SK-N-SH (cell line): ENCODE measurements around the gene AIFM3. TPM values are rescaled to one million over a fixed set of nuclear protein-coding genes. Genes with fewer than 3 reads are reported as not detected.

Source experiments
- CTCF ChIA-PET: fragments of 300-600, 350-600 bp; formaldehyde crosslinking; extraction: SDS; loops from one replicate; lab custom pipeline; 2021; lab: Yijun Ruan, JAX
- POLR2A ChIA-PET: fragments of 350-600 bp; sonication (Branson Sonifier 250); formaldehyde crosslinking; extraction: SDS; loops from one replicate; lab custom pipeline; 2020; ENCODE audit warnings: antibody characterized with exemption, inconsistent platforms; lab: Yijun Ruan, JAX
- DNase-seq: peaks from one replicate; pipeline ENCODE4 v3.0.0; 2012
- H2AFZ ChIP-seq: fragments of 200-600 bp; sonication (generic); 2 replicates; pipeline ENCODE4 v1.8.1; 2016; ENCODE audit warnings: antibody characterized with exemption, mild to moderate bottlenecking, low read depth
- H3F3A ChIP-seq: fragments of 200-600 bp; sonication (generic); replicated peaks from 2 replicates; pipeline ENCODE3; 2016; ENCODE audit warnings: antibody characterized with exemption, mild to moderate bottlenecking; ENCODE audit not compliant: insufficient read depth
- H3K27ac ChIP-seq, 2 experiments: fragments of 200-500 bp in 1 of 2; fragments of 200-600 bp in 1 of 2; sonication (Bioruptor generic) in 1 of 2; sonication (generic), shearing (Covaris generic) in 1 of 2; 2 replicates each; pipeline versions ENCODE4 v1.5.1 to v1.6.1; 2014 to 2016; ENCODE audit warnings: low read depth in 2 of 2, inconsistent platforms in 1 of 2, low read length in 1 of 2, mild to moderate bottlenecking in 1 of 2, mixed read lengths in 1 of 2
- H3K27me3 ChIP-seq: fragments of 200-600 bp; sonication (generic), shearing (Covaris generic); 2 replicates; pipeline ENCODE4 v1.6.1; 2016; ENCODE audit warnings: mixed run types; ENCODE audit not compliant: insufficient read depth
- H3K36me3 ChIP-seq, 2 experiments: fragments of 200-500 bp in 1 of 2; fragments of 200-600 bp in 1 of 2; sonication (Bioruptor generic) in 1 of 2; sonication (generic) in 1 of 2; replicated peaks in 1 of 2; 2 replicates each; pipeline versions ENCODE3 to v1.5.1; 2014 to 2016; ENCODE audit warnings: low read length in 1 of 2, mild to moderate bottlenecking in 1 of 2; ENCODE audit not compliant: insufficient read depth in 2 of 2, control insufficient read depth in 1 of 2
- H3K4me1 ChIP-seq, 2 experiments: fragments of 200-500 bp in 1 of 2; fragments of 200-600 bp in 1 of 2; sonication (Bioruptor generic) in 1 of 2; sonication (generic), shearing (Covaris generic) in 1 of 2; 2 replicates each; pipeline versions ENCODE4 v1.5.1 to v1.6.1; 2014 to 2016; ENCODE audit warnings: low read depth in 1 of 2, low read length in 1 of 2, mixed run types in 1 of 2; ENCODE audit not compliant: insufficient read depth in 2 of 2, control insufficient read depth in 1 of 2
- H3K4me2 ChIP-seq: fragments of 200-600 bp; sonication (generic), shearing (Covaris generic); 2 replicates; pipeline ENCODE4 v1.6.1; 2017; ENCODE audit warnings: mixed run types
- H3K4me3 ChIP-seq, 2 experiments: fragments of 200-500 bp in 1 of 2; fragments of 200-600 bp in 1 of 2; sonication (Bioruptor generic) in 1 of 2; sonication (generic), shearing (Covaris generic) in 1 of 2; 2 replicates each; pipeline versions ENCODE4 v1.5.1 to v1.8.1; 2014 to 2016; ENCODE audit warnings: low read depth in 2 of 2, inconsistent platforms in 1 of 2, low read length in 1 of 2, mild to moderate bottlenecking in 1 of 2, mixed read lengths in 1 of 2, moderate library complexity in 1 of 2
- H3K79me2 ChIP-seq: fragments of 200-600 bp; sonication (generic); 2 replicates; pipeline ENCODE4 v1.8.1; 2017; ENCODE audit warnings: mild to moderate bottlenecking; ENCODE audit not compliant: insufficient read depth
- H3K9ac ChIP-seq: fragments of 200-600 bp; sonication (generic); 2 replicates; pipeline ENCODE4 v1.6.1; 2017; ENCODE audit warnings: mixed run types
- H3K9me2 ChIP-seq: fragments of 200-600 bp; sonication (generic); 2 replicates; pipeline ENCODE4 v1.6.1; 2017; ENCODE audit warnings: mixed run types
- H3K9me3 ChIP-seq: fragments of 200-600 bp; sonication (generic); 2 replicates; pipeline ENCODE4 v1.6.1; 2017; ENCODE audit warnings: mixed run types, mild to moderate bottlenecking, moderate library complexity
- H4K20me1 ChIP-seq: fragments of 200-600 bp; sonication (generic); 2 replicates; pipeline ENCODE4 v1.6.1; 2017; ENCODE audit warnings: mild to moderate bottlenecking, mixed run types; ENCODE audit not compliant: insufficient read depth
- ELF1 ChIP-seq: IDR thresholded peaks from 2 replicates; pipeline ENCODE4 v1.4.0; 2012
- GATA2 ChIP-seq: sonication (generic); formaldehyde crosslinking; IDR thresholded peaks from 2 replicates; pipeline ENCODE4 v1.5.0; 2020; ENCODE audit warnings: mild to moderate bottlenecking, missing genetic modification reagents
- JUND ChIP-seq: IDR thresholded peaks from 2 replicates; pipeline ENCODE4 v1.4.0; 2012
- NRF1 ChIP-seq: IDR thresholded peaks from 2 replicates; pipeline ENCODE4 v1.6.1; 2012; ENCODE audit warnings: low read depth, mild to moderate bottlenecking, low read length
- POLR2AphosphoS5 ChIP-seq: IDR thresholded peaks from 2 replicates; pipeline ENCODE4 v1.6.1; 2012; ENCODE audit warnings: low read depth, low read length
- RXRA ChIP-seq: IDR thresholded peaks from 2 replicates; pipeline ENCODE4 v1.4.0; 2012; ENCODE audit warnings: low read depth, mild to moderate bottlenecking, borderline replicate concordance
- SMC3 ChIP-seq: IDR thresholded peaks from 2 replicates; pipeline ENCODE4 v1.6.1; 2012; ENCODE audit warnings: low read depth, low read length, improper control_type of control experiment
- TAF1 ChIP-seq: IDR thresholded peaks from 2 replicates; pipeline ENCODE4 v1.6.1; 2012; ENCODE audit warnings: low read depth, mild to moderate bottlenecking, low read length, moderate library complexity, borderline replicate concordance
- TCF12 ChIP-seq: IDR thresholded peaks from 2 replicates; pipeline ENCODE4 v1.4.0; 2012
- TEAD4 ChIP-seq: IDR thresholded peaks from 2 replicates; pipeline ENCODE4 v1.4.0; 2012; ENCODE audit warnings: mild to moderate bottlenecking, borderline replicate concordance; ENCODE audit not compliant: insufficient read depth
- YY1 ChIP-seq: IDR thresholded peaks from 2 replicates; pipeline ENCODE4 v1.4.0; 2012; ENCODE audit warnings: low read depth, mild to moderate bottlenecking
- WGBS: methylation state at CpG from one replicate; pipeline ENCODE4 v1.1.6; 2017; ENCODE audit warnings: low lambda C conversion rate; 5-methylcytosine and 5-hydroxymethylcytosine counted together
- polyA plus RNA-seq, 3 experiments: library from polyadenylated mRNA; depleted of rRNA; stranded (reverse); fragments of >200 nt; gene quantifications; 2 replicates each; pipeline ENCODE4 v1.2.3, GENCODE V29; 2012
- TF ChIP-seq, protein P1 (sequence below): fragments of 200-600 bp; sonication (generic); IDR thresholded peaks from 2 replicates; pipeline ENCODE4 v1.6.1; 2017; ENCODE audit warnings: antibody characterized with exemption, mild to moderate bottlenecking, moderate library complexity
- TF ChIP-seq, protein P2 (sequence below): IDR thresholded peaks from 2 replicates; pipeline ENCODE4 v1.4.0; 2012; ENCODE audit warnings: low read depth
- TF ChIP-seq, protein P3 (sequence below): IDR thresholded peaks from 2 replicates; pipeline ENCODE4; 2012

The AIFM3 gene
- polyA plus RNA-seq, 1 of the 3 experiments (the other 2 are of a cell fraction): 1.7 TPM

DNA sequence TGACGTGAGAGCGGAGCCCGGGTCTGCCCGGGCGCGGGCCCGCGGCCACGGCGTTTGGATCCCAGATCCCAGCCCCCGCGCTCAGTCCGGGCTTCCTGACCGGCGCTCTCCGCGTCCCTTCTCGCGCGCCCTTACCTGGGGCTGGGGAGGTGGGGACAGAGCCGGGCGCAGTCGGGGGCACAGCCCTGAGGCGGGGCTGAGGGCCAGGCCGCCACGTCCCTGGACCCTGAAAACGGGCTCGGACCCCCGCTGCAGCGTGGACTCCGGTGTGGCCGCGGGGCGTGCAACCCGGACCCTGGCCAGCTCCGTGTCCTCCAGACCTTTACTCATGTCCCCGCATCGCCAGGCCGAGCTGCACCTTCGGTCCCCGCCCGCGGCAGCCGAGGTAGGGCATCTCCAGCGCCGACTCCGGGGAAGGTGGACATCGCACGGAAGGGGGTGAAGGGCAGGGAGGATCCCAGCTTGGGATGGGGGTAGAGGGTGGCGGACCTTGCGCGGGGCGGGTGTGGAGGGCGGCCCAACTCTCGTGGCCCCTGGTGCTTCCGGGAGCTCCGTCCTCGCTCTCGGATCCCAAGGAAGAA lies 9.9 kb upstream of the AIFM3 start (continued):
- TF ChIP-seq, protein P1, sequence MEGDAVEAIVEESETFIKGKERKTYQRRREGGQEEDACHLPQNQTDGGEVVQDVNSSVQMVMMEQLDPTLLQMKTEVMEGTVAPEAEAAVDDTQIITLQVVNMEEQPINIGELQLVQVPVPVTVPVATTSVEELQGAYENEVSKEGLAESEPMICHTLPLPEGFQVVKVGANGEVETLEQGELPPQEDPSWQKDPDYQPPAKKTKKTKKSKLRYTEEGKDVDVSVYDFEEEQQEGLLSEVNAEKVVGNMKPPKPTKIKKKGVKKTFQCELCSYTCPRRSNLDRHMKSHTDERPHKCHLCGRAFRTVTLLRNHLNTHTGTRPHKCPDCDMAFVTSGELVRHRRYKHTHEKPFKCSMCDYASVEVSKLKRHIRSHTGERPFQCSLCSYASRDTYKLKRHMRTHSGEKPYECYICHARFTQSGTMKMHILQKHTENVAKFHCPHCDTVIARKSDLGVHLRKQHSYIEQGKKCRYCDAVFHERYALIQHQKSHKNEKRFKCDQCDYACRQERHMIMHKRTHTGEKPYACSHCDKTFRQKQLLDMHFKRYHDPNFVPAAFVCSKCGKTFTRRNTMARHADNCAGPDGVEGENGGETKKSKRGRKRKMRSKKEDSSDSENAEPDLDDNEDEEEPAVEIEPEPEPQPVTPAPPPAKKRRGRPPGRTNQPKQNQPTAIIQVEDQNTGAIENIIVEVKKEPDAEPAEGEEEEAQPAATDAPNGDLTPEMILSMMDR: no peak
- TF ChIP-seq, protein P2, sequence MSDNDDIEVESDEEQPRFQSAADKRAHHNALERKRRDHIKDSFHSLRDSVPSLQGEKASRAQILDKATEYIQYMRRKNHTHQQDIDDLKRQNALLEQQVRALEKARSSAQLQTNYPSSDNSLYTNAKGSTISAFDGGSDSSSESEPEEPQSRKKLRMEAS: no peak

DNA sequence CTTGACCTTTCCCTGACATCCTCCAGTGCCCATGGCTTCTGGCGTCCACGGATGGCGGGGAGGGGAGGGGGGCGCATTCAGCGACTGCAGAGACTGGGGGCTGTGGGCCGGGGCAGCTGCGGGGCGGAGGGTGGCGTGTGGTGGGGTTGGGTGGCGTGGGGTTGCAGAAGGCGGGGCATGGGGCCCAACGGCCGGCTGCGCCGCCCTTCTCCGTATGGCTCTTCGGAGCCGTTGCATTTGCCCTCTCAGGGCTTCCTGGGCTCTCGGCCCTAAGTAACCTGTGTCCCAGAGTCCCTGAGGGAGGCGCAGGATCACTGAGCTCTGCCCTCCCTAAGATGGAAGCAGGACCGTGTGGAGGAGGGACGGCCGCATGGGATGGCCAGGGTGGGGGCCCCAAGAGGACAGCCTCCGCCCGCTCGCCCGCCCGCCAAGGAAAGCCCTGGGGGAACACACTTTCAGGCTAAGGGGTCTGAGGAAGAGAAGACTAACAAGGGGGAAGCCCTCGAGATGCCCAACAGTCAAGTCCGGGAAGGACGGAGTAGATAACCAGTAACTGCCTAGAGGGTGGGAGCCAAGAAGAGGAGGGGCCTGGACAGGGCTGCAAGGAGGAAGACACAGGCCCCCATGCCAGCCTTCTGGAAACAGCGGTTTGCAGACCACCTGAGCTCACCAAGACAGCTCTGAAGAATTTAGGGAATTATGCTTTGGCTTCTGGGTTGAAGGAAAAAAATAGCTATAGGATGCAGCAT lies 9.2 kb upstream of the AIFM3 start:
- H3K4me1 ChIP-seq: peaks cover 0 to 2% of the 10 kb centered on the region in 2 experiments; a peak in 1 of 4 replicates
- peaks cover 10 to 11% of the 10 kb centered on the region in 2 experiments for H3K36me3 ChIP-seq
- H2AFZ ChIP-seq: no peak overlapping the region
- TF ChIP-seq SMC3: no peak
- no peak for TF ChIP-seq POLR2AphosphoS5
- no peak for TF ChIP-seq RXRA
- TF ChIP-seq TCF12: no peak
- TF ChIP-seq GATA2: no peak
- TF ChIP-seq, protein P2: no peak
- TF ChIP-seq ELF1: no peak
- no peak for TF ChIP-seq TAF1
- no peak for TF ChIP-seq YY1
- TF ChIP-seq NRF1: no peak
- TF ChIP-seq JUND: no peak
- TF ChIP-seq TEAD4: no peak
- TF ChIP-seq, protein P3, sequence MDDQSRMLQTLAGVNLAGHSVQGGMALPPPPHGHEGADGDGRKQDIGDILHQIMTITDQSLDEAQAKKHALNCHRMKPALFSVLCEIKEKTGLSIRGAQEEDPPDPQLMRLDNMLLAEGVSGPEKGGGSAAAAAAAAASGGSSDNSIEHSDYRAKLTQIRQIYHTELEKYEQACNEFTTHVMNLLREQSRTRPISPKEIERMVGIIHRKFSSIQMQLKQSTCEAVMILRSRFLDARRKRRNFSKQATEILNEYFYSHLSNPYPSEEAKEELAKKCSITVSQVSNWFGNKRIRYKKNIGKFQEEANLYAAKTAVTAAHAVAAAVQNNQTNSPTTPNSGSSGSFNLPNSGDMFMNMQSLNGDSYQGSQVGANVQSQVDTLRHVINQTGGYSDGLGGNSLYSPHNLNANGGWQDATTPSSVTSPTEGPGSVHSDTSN: no peak
- H3K27me3 ChIP-seq: no peaks in the 10 kb centered on the region
- peak; percentile 25 for DNase-seq
- no peaks in the 10 kb centered on the region for H3K9me2 ChIP-seq
- ChIA-PET POLR2A (interaction anchor here (2.4 kb wide), 1 partner anchor 57 kb away, joined by 5 read pairs; the partner anchor contains the start of gene P2RX6), CTCF (interaction anchor here (0.6 to 2.3 kb wide), 7 partner anchors 10 to 154 kb away, joined by 3 to 6 read pairs (median 4); partner anchors contain the start of genes AIFM3 and LZTR1)
- no peak overlapping the region for H3K27ac ChIP-seq
- no peak overlapping the region for H3K9ac ChIP-seq
- WGBS: 77% methylated on average over 26 of the region's 32 CpGs
- H4K20me1 ChIP-seq: peaks cover 5% of the 10 kb centered on the region; the same call in 1 of the 2 replicates
- H3K79me2 ChIP-seq: peaks cover 6% of the 10 kb centered on the region
- no peak overlapping the region for H3K4me2 ChIP-seq
- H3F3A ChIP-seq: peaks cover 4% of the 10 kb centered on the region
- no peaks in the 10 kb centered on the region for H3K9me3 ChIP-seq
- no peak overlapping the region for H3K4me3 ChIP-seq
